Hepatic stellate cell (primary cell): ENCODE data around the gene PACS2.
"Not testable (repeated sequence)": the region's sequence is repeated elsewhere in the genome, so short reads cannot be mapped to it uniquely, and the experiment has no call there.

Experiments used
- DNase-seq: peaks from one replicate; pipeline ENCODE4 v3.0.0; 2011; ENCODE audit warnings: low spot score

The PACS2 gene

DNA sequence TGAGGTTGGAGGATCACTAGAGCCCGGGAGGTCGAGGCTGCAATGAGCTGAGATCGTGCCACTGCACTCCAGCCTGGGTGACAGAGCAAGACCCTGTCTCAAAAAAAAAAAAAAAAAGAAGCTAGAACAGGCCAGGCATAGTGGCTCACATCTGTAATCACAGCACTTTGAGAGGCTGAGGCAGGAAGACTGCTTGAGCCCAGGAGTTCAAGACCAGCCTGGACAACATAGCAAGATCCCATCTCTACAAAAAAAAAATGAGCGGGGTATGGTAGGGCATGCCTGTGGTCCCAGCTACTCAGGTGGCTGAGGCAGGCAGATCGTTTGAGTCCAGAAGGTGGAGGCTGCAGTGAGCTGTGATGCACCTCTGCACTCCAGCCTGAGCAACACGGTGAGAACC lies 25.6 kb upstream of the PACS2 start:
- not testable (repeated sequence) for DNase-seq

DNA sequence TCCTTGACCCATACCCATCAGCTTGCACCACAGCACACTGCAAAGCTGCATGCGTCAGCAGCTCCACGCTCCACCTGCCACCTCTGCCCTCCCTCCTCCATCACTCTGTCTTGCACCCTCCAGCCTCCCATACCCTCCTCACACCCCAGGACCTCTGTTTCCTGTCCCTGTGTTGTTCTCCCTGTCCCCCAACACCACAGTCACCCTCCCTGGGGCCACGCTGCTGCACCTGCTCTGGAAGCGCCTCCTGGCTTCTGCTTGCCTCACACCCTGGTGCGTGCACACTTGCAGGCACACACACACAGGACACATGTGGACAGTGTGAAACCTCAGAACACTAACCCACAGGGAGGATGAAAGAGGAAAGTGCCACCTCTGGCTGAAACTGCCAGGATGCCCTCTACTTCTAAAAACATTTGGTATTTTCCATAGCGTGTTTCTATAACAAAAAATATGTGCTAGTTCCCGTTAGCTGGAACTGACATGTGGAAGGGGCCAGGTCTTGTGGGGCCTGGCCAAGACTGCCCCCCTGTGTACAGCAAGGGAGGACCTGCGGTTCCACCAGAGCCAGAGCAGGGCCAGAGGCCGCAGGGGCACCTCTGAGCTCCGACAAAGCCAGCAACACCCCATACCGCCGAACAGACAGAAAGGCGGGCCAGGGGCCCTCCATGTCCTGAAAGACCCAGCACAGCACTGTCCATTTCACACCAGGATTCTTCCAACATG lies 23.8 kb upstream of the PACS2 start:
- DNase-seq, result no peak

DNA sequence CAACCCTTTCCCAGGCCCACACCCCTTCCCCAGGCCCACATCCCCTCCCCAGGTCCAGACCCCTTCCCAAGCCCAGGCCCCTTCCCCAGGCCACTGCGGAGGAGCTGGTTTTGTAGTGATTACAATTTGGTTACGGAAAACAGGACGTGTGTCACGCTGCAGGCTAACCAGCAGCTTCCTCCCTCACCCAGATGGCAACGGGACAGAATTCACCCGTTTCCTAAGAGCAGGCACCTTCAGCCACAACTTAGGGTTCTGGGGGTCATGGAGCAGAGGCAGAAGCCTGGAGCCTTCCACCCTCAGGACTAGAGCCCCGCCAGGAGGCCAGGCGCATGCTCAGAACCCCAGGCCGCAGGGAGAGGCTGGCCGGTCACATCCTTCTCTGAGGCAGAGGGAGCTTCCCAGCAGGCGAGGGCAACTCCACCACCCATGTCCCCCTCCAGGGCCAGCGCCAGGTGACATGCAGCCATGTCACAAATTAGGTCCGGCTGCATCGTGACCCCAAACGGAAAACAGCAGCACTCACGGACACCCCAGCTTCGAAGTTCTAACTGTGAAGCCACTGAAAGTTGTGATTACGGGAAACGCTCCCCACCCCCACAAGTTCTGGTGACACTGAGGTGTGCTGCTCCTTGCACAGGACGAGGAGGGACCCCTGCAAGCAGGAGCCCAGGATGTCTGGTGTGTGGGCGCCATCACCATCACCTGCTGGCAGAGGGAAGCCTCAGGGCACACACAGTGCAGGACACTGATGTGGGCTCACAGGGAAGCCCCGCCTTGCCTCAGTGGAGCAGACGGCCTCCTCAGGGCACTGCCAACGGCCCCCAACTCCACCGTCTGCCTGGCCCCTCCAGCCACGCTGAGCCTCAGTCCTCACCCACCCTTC lies 21.5 kb upstream of the PACS2 start:
- no peak for DNase-seq

DNA sequence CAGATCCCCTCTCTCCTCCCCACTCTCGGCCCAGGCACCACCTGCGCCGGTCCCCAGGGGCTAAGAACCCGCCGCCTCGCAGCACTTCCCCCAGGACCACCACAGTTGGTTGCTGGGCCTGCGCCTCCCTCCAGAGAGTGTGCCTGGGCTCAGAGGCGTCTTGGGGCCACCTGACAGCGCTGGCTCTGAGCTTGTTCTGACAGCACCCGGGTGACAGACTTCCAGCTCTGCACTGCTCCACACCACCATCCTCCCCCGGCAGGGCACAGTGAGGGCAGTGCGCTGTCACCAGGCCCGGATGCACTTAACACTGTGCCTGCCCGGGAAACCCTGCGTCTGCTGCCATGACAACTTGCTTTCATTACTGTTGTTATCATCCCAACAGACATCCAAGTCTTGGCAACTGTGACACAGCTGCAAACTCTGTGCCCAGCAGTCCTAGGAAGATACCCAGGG lies 20.4 kb upstream of the PACS2 start:
- no peak for DNase-seq

DNA sequence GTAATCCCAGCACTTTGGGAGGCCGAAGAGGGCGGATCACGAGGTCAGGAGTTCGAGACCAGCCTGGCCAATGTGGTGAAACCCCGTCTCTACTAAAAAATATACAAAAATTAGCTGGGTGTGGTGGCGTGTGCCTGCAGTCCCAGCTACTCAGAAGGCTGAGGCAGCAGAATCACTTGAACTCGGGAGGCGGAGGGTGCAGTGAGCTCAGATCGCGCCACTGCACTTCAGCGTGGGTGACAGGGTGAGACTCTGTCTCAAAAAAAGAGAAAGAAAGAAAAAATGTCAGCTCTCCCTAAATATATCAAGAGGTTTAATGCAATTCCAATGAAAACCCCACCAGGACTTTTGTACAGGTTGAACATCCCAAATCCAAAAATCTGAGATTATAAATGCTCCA lies 17.2 kb upstream of the PACS2 start:
- not testable (repeated sequence) for DNase-seq

DNA sequence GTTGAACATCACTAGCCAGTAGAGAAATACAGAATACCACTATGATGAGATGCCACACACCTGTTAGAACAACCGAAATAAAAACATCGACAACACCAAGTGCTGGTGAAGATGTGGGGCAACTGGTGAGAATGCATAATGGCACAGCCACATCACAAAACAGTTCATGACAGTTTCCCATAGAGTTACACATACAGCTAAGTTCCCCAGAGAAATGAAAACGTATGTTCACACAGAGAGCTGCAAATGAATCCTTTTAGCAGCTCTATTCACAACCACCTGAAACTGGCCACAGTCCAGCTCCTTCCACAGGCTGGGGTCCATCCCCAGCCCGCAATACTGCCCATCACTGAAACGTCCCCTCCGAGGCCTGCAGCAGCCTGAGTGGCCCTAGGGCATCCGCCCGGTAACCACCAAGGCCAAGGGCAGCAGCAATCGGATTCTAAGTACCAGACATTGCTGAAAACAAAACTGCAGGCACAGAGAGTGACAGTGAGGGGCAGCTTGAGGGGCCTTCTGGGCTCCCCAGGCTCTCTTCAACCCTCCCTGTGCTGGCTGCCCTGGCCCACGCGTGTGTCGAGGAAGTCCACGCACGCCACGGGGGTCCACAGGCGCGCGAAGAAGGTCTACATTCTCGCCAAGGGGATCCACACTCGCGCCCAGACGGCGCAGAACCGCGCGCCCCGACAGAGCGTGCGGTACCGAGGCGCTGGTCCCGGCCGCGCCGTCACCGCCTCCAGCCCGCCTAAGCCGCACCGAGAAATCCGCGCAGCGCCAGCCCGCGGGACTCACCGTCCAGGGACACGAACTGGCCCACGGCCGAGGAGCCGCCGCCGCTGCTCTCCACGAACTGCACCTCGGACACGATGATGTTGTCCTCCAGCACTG lies 14.7 kb upstream of the PACS2 start:
- peak; percentile 29 for DNase-seq

DNA sequence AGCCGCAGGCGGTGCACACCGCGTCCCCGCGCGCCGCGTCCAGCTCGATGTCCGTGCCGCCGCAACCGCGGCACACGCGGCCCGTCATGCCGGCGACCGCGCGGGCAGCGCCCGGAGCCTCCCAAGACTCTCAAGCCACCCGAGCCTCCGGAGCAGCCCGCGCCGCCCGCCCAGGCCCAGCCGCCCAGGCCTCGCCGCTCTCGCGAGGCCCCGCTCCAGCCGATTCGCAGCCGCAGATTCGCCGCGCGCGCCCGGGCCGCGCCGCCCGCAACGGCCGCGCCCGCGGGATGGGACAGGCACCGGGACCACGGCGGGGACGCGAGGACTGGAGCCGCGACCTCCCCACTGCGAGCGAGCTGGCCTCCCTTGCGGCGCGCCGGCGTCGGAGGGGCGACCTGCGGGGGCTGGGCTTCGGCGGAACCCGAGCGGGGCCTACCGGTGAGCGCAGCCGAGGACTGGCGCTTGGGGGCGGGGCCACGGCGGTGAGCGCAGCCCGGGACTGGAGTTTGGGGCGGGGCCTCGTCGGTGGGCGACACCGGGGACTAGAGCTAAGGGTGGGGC lies 13.9 kb upstream of the PACS2 start, which contains the start of gene BRF1:
Gene BRF1 (minus strand): TSS at position 460 of the 561 bp plus-strand sequence. CDS start 372 bp downstream, at position 88.
- peak; percentile 95 for DNase-seq

DNA sequence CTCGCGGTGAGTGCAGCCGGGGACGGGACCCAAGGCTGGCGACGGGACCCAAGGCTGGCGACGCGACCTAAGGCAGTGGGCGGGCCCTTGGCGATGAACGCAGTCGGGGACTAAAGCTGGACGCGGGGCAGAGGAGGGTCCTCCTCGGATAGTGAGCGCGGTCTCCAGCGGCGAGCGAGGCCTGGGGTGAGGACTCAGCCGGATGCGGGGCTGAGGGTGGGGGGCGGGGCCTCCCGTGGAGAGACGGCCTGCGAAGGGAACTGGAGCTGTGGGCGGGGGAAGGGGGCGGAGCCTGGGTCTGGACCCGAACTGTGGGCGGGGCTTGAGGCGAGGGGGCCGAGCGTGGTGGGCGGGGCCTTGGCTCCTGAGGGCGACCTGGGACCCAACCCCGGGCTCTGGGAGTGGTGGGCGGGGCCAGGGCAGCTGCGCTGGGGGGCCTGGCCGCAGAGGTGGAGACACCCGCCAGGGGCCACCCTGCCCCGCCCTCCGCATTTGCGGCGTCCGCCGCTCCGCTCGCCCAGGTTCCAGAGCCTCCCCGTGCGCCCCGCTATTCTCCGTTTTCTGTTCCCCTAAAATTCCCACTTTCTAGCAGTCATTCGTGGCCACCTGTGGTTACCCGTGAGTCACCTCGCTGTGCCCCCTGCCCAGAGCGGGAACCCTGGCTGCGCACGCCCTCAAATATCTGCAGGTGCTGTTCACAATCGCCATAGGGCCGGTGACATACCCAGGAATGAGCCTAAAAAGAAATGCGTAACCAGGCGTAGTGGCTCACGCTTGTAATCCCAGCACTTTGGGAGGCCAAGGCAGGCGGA lies 13.2 kb upstream of the PACS2 start:
- DNase-seq, result peak; percentile 98

DNA sequence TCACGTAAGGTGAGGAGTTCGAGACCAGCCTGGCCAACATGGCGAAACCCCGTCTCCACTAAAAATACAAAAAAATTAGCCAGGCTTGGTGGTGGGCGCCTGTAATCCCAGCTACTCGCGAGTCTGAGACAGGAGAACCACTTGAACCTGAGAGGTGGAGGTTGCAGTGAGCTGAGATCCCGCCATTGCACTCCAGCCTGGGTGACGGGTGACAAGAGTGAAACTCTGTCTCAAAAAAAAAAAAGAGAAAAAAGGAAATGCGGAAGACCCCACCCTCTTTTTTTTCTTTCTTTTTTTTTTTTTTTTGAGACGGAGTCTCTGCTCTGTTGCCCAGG lies 12.7 kb upstream of the PACS2 start:
- DNase-seq, result not testable (repeated sequence)

DNA sequence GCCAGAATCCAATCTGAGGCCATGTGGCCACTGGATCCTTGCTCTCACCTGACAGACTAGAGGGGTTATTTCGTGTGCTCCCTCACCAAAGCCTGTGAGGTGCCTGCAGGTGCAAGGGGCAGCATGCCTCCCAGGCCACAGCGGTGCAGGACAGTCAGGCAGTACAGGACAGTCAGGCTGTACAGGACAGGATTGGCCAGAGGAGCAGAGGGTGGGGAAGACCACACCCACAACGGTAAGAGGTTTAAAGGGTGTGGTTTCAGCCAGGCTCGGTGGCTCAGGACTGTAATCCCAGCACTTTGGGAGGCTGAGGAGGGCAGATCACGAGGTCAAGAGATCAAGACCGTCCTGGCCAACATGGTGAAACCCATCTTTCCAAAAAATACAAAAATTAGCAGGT lies 10.6 kb upstream of the PACS2 start:
- DNase-seq, result no peak

DNA sequence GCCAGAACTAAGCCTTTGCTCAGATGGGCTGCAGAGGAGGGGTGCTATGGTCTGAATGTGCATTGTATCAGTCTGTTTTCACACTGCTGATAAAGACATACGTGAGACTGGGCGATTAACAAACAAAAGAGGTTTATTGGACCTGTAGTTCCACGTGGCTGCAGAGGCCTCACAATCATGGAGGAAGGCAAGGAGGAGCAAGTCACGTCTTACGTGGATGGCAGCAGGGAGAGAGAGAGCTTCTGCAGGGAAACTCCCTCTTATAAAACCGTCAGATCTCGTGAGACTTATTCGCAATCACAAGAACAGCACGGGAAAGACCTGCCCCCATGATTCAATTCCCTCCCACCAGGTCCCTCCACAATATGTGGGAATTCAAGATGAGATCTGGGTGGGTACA lies 10.0 kb upstream of the PACS2 start:
- no peak for DNase-seq

DNA sequence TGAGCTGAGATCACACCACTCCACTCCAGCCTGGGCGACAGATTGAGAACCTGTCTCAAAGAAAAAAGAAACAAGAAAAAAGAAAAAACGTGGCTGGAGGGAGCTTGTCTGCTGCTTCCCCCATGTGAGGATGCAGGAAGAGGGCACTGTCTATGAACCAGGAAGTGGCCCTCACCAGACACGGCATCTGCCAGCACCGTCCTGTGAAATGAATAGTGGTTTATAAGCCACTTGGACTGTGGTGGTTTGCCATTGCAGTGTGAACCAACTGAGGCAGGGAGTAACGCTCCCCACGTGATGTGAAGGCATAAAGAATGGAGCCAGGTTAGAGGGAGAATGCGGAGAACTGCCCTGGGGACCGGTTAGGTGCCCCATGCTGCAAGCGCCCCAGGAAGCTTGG lies 9.2 kb upstream of the PACS2 start:
- no peak for DNase-seq

DNA sequence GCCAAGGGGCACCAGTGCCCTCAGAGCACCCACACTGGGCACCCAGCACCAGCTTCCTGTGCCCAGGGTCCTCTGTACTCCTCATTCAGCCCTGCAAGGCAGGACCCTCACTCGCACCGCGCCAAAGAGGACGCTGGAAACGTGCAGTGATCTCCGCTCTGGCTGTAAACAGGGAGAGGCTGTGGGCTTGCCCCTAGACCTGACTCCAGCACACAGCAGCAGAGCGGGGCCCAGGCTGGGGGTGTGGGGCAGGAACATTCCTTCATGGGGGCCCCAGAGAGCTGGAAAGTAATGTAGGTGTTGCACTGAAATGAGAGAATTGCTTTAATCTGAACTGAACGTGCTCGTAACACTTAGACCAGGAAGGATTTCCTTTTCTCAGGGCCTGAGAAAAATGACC lies 8.8 kb upstream of the PACS2 start:
- no peak for DNase-seq

DNA sequence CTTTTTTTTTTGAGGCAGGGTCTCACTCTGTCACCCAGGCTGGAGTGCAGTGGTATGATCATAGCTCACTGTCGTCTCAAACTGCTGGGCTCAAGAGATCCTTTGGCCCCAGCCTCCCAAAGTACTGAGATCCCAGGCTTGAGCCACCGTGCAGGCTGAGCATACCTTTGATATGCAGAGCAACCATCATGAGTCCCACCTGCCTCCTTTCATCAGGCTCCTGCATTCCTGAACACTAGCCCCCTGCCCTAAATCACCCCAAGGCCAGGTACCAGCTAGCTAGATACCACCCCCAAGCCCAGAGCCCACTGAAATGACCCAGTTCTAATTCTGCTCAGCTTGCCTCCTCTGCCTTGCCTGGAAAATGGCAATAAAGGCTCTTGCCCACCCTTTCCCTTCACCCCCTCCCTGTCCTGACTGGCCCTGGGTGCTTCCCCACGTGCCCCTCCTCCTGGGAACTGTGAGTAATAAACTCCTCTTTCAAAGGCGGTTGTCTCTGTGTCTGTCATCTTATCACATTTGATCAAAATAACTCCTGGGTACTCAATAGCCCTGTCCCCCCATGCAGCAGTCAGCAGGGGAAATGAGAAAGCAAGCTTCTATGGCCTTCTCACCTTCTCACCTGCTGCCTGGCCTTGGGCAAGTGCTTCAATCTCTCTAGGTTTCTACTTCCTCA lies 7.4 kb upstream of the PACS2 start:
- no peak for DNase-seq

DNA sequence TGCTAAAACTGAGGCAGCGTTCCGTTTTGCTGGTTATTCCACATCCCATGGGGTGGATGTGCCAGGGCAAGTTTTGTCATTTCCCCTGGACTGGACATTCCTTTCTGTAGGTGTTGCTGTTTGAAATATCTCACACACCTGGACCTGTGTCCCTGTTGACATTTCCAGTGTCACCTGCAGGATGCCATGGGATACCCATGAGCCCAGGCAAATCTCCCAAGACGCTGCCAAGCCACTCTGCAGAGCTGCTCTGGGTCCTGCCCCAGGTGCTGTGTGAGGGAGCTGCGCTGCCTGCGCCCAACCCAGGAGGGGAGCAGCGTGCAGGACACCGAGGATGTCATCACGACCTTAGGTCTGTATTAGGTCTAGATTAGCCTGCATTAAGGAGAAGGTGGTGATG lies 5.2 kb upstream of the PACS2 start:
- no peak for DNase-seq

DNA sequence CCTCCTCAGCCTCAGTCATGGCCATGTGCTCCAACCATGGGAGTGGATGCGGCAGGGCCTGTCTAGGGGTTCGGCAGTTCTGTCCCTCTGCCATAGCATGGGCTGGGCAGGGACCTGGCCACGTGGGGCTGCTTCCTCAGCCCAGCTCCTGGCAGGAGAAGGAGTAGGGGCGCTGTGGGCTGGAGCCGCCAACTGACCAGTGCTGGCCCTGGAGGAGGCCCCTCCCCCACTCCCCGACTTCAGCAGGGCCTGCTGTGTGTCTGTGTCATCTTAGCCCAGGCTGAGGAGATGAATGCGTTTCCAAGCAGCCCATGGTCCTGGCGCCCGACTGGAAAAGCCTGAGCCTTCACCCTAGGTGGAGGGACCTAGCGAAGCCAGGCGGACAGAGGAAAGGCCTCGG lies 2.7 kb upstream of the PACS2 start:
- no peak for DNase-seq

DNA sequence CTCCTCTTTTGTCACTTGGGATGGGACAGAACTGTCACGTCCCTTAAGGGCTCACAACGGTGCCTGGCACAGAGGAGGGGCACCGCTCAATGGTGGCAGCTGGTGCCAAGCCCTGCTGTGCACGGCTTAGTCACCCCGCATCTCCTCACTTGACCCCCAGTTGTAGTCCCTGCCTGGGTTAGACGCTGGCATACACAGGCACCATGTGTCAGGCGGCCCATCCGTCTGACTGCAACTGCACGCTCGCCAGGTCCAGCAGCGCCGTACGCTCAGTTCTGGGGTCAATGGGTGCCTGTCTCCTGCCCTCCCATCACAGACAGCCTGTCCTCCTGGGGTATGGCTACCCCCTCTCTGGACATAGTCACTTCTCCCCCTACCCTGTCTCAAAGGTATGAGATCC lies 1.6 kb upstream of the PACS2 start:
- DNase-seq, result no peak

DNA sequence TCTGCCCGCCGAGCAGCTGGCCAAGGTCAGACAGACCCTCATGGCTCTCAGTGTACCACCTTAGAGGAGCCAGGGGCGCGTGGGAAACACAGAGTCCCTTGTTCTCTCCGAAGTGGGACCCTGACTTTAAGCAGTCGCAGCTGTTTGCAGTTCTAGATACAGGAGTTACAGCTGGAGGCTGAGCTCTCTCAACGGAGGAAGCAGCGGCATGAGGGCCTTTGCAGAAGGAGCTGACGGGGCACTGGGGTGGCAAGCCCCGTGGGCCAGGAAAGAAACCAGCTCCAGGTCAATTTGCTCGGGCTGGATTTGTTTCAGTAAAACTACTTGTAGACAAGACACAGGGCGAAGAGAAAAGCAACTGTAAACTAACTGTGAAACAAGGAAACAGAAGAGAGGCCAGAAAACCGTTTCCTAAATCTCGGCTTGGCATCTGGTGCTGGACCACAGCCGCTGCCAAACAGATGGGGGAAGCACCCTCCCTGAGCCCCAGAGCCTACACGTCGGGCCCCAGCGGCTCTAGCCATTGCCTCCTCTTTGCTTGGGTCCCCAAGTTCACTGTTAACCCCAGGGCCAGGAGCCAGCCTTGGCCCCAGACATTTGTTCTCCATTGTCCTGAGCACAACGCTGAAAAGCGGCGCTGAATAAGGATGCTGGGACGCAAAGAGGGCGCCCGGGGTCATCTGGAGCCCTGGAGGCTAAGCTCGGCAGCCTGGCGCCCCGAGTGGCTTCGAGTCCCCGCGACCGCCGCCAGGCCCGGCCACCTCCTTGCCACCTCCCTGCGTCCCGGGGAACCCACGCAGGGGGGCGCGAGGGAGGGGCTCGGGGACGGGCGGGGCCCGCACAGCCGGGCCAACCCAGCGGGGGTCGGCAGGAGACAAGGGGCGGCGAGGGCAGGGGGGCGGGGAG lies 914 bp upstream of the PACS2 start:
- no peak for DNase-seq

DNA sequence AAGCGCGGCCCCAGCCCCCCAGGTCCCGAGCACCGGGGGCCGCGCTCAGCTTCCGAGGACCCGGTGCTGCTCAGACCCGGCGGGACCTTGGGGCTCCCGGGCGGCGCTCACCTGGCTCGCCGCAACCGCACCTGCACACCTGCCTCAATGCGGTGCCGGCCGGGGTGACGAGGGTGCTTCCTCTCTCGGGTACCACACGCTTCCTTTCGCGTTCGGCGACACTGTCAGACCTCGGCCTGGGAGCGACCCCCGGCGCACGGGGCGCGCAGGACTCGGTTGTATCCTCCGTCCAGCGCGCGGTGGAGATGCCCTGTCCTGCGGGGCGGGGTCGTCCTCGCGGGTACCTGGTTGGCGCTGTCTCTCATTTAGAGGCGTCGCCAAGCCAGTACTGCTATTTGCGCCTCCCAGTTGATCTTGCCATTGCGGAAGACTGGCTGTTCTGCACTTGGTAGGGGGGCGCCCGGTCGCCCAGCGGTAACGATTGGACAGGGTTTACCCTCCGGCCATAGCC lies 718 bp downstream of the PACS2 start:
- DNase-seq, result peak; percentile 47
